GM12891 (cell line): Measurements from ENCODE around the gene RASGRF2.

Source experiments
- DNase-seq: peaks from one replicate; pipeline ENCODE4 v3.0.0; 2011; ENCODE audit warnings: low spot score; ENCODE audit not compliant: insufficient read length
- FAIRE-seq: peaks from 2 replicates; lab custom pipeline; 2011; peaks lifted over from hg19 to GRCh38; lab: Jason Lieb, UNC
- PAX5 ChIP-seq: IDR thresholded peaks from 2 replicates; pipeline ENCODE4 v1.6.1; 2011; ENCODE audit warnings: low read length, moderate library complexity, mild to moderate bottlenecking; ENCODE audit not compliant: insufficient read depth, severe bottlenecking
- POLR2A ChIP-seq: IDR thresholded peaks from 2 replicates; pipeline ENCODE4 v1.6.1; 2011; ENCODE audit warnings: low read depth, low read length, control low read depth
- POLR2AphosphoS5 ChIP-seq: IDR thresholded peaks from 2 replicates; pipeline ENCODE4 v1.6.1; 2011; ENCODE audit warnings: low read depth, low read length, control low read depth
- POU2F2 ChIP-seq: IDR thresholded peaks from 2 replicates; pipeline ENCODE4 v1.6.1; 2011; ENCODE audit warnings: low read depth, mild to moderate bottlenecking, control low read depth, low read length, moderate library complexity
- SPI1 ChIP-seq: IDR thresholded peaks from 2 replicates; pipeline ENCODE4 v1.6.1; 2011; ENCODE audit warnings: low read depth, low read length, control low read depth
- TAF1 ChIP-seq: IDR thresholded peaks from 2 replicates; pipeline ENCODE4 v1.6.1; 2011; ENCODE audit warnings: low read depth, low read length, control low read depth

RASGRF2 gene

DNA sequence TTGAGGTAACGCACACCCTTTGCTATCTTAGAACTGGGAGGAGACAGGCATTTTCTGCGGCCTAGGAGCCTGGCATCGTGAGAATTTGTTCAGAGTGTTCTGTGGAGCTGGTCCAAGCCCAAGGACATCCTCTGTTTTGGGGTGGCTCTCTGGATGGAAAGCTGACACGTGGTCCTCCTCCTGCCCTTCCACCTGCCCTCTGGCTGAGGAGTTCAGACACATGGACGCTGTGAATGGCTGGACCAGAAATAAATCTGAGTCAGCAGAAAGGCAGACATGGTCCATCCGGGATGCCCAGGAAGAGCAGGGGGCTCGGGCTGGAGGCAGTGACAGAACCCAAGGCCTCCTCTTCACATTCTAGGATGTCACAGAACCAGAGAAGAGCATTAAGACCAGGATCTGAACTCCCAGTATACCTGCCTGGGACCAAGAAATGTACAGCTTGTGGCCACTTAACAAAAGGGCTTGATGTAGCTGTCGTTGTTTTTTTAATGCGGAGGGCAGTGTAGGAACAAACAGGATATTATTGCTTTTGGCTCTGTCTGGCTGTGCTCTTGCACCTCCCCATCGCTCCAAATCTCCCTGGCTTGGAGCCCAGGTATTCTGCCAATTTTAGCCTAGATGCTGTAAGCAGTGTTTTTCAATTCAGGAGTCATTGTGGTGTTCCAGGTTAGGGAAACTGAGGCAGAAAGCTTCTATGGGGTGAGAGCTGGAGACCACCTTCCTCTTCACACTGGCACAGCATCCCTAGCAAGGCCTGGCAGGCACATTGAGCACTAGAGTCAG, 275.3 kb downstream of the RASGRF2 start:
- no peak for FAIRE-seq
- DNase-seq: no peak
- TF ChIP-seq POU2F2: no peak
- TF ChIP-seq PAX5: no peak
- no peak for TF ChIP-seq SPI1
- TF ChIP-seq POLR2A: no peak
- TF ChIP-seq POLR2AphosphoS5: no peak
- no peak for TF ChIP-seq TAF1

DNA sequence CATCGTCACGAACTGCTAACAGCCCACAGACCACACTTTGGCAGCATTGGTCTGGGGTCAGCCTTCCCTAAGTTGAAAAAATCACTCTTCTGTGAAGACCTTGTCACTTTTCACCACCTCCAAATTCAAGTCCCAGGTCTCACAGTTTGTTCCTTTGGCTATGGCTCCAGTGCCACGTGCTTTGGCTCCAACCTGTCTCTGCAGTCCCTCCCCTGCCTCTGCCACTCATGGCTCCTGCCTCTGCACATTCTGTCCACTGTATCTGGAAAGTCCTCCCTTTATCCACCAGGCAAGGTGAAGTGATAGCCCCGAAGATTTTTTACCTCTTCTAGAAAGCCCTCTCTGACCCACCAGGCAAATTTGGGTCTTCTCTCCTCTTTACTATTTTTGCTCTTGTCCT, 278.3 kb downstream of the RASGRF2 start:
- no peak for TF ChIP-seq POLR2AphosphoS5
- TF ChIP-seq SPI1: no peak
- no peak for TF ChIP-seq POLR2A
- no peak for TF ChIP-seq TAF1
- no peak for TF ChIP-seq POU2F2
- TF ChIP-seq PAX5: no peak
- DNase-seq (no peak), FAIRE-seq (no peak)

DNA sequence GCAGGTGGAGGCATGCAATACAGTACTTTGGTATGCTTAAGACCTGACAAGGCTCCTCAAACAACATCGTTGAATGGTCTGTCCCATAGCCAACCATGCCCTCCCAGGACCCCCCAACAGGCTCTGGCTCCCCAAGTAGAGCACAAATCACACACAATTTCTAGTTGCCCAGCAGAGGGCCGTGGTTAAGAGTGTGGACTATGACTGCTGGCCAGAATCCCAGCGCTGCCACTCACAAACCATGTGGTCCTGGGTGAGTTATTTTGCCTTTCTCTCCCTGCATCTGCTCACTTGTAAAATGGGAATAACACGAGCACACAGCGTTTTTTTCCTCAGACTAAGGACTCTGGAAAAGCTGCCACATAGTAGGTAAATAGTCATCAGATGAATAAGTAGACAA, 279.4 kb downstream of the RASGRF2 start:
- TF ChIP-seq POU2F2 (no peak), POLR2AphosphoS5 (no peak), PAX5 (no peak), POLR2A (no peak)
- FAIRE-seq (no peak), DNase-seq (no peak)

DNA sequence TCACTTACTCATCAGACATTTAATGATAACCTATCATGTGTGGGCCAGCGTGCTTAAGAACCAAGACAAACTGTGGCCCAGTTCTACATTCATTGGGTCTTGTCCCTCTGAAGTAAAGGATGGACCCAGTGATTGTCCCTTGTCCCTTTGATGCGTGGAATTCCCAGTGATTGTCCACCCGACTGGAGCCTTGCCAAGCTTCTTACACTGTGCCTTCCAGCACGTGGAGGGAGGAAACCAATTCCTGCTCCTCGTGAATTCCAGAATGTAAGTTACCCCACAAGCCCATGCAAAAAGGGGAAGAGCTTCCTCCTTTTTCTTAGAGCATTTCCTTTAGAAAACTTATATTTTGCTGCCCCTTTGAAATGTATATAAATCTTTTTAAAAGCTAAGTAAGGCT, 280.8 kb downstream of the RASGRF2 start:
- TF ChIP-seq POLR2AphosphoS5 (no peak), POU2F2 (no peak), POLR2A (no peak), PAX5 (no peak), SPI1 (no peak), TAF1 (no peak)
- DNase-seq (no peak), FAIRE-seq (no peak)

DNA sequence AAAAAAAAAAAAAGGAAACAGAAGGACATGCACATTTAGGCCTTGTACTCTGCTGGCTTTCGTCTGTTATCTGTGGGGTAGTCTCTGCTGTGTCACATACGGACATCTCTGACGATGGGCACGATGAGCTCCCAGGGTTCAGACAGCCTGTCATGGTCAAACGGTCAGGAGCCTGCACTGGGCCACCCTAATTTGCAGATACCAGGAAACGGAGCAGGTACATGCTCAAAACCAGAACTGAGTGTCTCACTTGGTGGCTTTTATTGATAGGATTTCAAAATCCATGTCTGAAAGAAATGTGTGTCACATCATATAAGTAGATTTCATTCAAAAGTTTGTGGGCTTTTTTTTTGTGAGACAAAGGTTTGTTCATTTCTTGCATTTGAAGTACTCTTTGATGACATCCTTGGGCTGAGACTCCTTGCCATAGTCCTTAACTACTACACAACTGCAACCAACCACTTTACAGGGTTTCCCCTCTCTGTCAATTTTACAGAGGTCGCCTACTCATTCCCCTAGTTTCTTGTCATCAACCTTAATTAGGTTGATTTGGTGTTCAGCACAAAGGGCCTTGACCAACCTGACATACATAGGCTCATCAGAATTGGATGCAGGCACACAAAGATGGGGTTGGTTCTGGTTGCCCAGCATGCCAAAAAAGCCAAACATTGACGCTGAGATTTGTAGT, 281.9 kb downstream of the RASGRF2 start:
- no peak for DNase-seq
- TF ChIP-seq POU2F2: no peak
- no peak for TF ChIP-seq PAX5
- TF ChIP-seq POLR2AphosphoS5: no peak
- TF ChIP-seq TAF1: no peak
- TF ChIP-seq POLR2A: no peak
- TF ChIP-seq SPI1: no peak
- FAIRE-seq: no peak

DNA sequence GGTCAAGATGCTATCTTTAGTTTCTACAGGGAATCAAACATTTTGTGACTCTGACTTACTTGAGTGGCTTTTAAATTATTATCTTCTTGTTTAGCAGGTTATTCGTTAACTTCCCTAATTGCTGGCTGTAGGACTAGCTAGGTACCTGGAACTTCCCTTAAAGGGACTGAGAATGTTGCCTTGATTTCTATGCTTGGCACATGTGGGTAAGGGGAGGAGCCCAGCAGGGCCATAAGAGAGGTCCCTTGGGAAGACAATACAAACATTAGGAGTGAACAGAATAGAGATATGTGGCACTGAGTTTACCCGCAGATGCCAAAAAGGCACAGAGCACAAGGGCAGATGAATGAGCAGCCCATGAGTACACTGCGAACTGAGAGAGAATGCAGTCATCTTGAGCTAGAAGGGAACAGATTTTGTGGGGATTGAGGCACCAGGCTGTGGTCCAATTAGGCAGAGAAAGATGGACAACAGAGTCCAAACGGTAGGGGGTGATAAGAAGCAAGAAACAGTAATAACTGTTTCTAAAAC, 282.8 kb downstream of the RASGRF2 start:
- FAIRE-seq (peak; percentile 50), DNase-seq (no peak)
- TF ChIP-seq TAF1: no peak
- TF ChIP-seq POU2F2: no peak
- no peak for TF ChIP-seq SPI1
- TF ChIP-seq POLR2AphosphoS5: no peak

DNA sequence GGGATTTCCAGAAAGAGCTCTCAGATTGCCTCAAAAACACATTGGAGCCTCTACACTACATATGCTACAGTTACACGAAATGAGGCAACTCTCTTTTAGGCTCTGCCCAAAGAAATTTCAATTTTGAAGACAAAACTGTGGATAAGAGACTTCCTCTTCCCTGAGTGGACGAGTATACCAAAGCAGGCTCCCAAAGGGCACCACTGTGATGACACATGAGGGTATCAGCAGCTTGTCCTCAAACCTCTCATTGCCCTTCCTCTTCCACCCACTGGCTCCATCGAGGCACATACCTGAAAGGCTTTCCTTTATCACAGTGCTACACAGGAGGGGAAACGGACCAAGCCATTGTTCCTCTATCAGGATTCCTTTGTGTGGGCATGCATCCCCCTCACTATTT, 284.3 kb downstream of the RASGRF2 start:
- DNase-seq (no peak), FAIRE-seq (no peak)
- no peak for TF ChIP-seq SPI1
- TF ChIP-seq PAX5: no peak
- TF ChIP-seq TAF1: no peak
- no peak for TF ChIP-seq POLR2AphosphoS5

DNA sequence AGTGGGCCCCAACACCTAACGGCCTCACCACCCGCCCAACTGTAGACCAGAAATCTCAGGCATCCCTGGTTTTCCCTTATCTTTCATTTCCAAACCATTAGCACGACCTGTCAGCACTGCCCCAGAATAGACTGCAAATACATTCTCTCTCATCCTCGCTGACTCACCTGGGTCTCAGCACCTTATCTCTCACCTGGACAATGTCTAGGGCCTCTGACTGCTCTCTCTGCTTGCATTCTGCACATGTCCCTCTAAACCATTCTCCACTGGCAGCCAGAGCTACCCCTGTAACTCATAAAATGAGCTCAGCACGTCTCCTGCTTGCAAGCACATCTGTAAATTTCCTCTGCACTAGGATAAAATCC, 285.7 kb downstream of the RASGRF2 start:
- no peak for FAIRE-seq
- no peak for DNase-seq

DNA sequence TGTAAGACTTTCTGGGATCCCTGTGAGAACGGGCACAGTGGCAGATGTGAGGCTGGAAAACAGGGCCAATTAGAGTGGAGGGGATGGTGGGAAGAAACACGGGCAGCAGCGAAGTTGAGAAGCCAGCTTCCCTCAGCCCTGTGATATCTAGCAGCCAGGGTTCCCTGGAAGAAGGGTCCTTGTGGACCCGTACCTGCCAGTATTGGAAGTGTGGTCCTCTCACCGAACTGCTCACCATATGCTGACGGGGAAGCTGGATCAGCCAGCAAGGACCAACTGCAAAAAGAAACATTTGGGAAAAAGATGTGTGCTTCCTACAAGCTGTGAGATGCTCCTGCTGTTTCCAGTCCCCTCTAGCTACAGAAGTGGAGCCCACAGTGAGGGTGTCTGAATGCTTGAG, 286.5 kb downstream of the RASGRF2 start:
- no peak for TF ChIP-seq POU2F2
- FAIRE-seq (no peak), DNase-seq (no peak)

More for the DNA sequence above, 285.7 kb downstream of the RASGRF2 start:
- TF ChIP-seq POU2F2 (no peak), POLR2A (no peak), POLR2AphosphoS5 (no peak), SPI1 (no peak), TAF1 (no peak), PAX5 (no peak)

DNA sequence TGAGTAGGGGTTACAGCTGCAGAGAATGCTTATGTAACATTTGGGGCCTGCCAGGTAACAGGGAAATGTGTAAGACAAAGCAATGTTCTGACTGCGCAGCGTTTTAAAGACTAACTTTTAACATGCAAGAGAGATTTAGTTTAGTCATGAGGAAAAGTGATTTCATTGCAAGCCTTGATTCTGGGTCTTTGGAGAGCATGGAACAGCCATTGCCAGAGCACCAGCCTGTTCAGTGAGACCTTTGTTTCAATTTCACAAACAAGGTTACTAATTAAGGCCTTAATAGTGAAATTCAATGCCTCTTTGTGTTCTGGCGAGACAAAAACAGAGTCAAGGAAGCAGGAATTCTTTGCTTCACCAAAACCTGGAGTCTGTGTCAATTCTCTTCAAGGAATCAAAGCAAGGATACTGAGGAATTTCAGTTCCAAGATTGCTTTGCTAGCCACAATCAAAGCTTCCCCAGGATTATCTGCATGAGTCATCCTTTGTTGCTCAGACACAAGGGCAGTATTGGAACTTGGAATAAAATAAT, 287.3 kb downstream of the RASGRF2 start:
- FAIRE-seq (no peak), DNase-seq (no peak)
- TF ChIP-seq SPI1 (no peak), PAX5 (no peak), POU2F2 (no peak), POLR2A (no peak), TAF1 (no peak), POLR2AphosphoS5 (no peak)
